HEK293 (cell line): ENCODE results near the gene FRYL.

Experiments used
- CTCF ChIA-PET: fragments of 350-600 bp; formaldehyde crosslinking; extraction: SDS; loops from one replicate; lab custom pipeline; 2021; ENCODE audit warnings: antibody characterized with exemption; lab: Yijun Ruan, JAX
- POLR2A ChIA-PET: fragments of 300-600 bp; formaldehyde crosslinking; extraction: SDS; loops from one replicate; lab custom pipeline; 2020; ENCODE audit warnings: antibody characterized with exemption, inconsistent platforms; lab: Yijun Ruan, JAX
- H3K27ac ChIP-seq: fragments of 200-500 bp; sonication (Bioruptor generic); 2 replicates; pipeline ENCODE4 v1.5.1; 2014; ENCODE audit warnings: low read depth, low read length, control low read depth, inconsistent platforms; ENCODE audit errors: extremely low read depth
- H3K36me3 ChIP-seq, 2 experiments: fragments of 200-500 bp in 1 of 2; sonication (Bioruptor generic) in 1 of 2; 1 replicate in 1 of 2; 2 replicates in 1 of 2; pipeline ENCODE4 v1.5.1; 2014 to 2017; ENCODE audit warnings: inconsistent platforms in 2 of 2, low read length in 2 of 2; ENCODE audit not compliant: control insufficient read depth in 2 of 2, insufficient read depth in 1 of 2
- H3K4me1 ChIP-seq: fragments of 200-500 bp; sonication (Bioruptor generic); 2 replicates; pipeline ENCODE4 v1.5.1; 2014; ENCODE audit warnings: mild to moderate bottlenecking, low read length, inconsistent platforms; ENCODE audit not compliant: control insufficient read depth, insufficient read depth
- H3K4me3 ChIP-seq: 2 replicates; pipeline ENCODE4 v1.5.1; 2011; ENCODE audit warnings: low read depth, mild to moderate bottlenecking, control low read depth, low read length, moderate library complexity
- H3K9me3 ChIP-seq: fragments of 200-500 bp; sonication (Bioruptor generic); 2 replicates; pipeline ENCODE4 v1.5.1; 2014; ENCODE audit warnings: low read depth, low read length, inconsistent platforms; ENCODE audit not compliant: control insufficient read depth, insufficient read depth
- GFI1B ChIP-seq: fragments of 450-650 bp; formaldehyde crosslinking; IDR thresholded peaks from 2 replicates; pipeline ENCODE4 v1.5.1; 2016; ENCODE audit warnings: missing biosample characterization, missing genetic modification characterization
- GLI4 ChIP-seq: fragments of 450-650 bp; formaldehyde crosslinking; IDR thresholded peaks from 2 replicates; pipeline ENCODE4 v1.5.1; 2016; ENCODE audit warnings: missing biosample characterization, missing genetic modification characterization
- KLF1 ChIP-seq: fragments of 450-650 bp; formaldehyde crosslinking; IDR thresholded peaks from 2 replicates; pipeline ENCODE4 v1.5.1; 2016; ENCODE audit warnings: missing biosample characterization, missing genetic modification characterization
- KLF16 ChIP-seq: fragments of 450-650 bp; formaldehyde crosslinking; IDR thresholded peaks from 2 replicates; pipeline ENCODE4 v1.5.1; 2017; ENCODE audit warnings: missing biosample characterization, missing genetic modification characterization
- OVOL3 ChIP-seq: fragments of 450-650 bp; formaldehyde crosslinking; IDR thresholded peaks from 2 replicates; pipeline ENCODE4 v1.5.1; 2016; ENCODE audit warnings: missing biosample characterization, missing genetic modification characterization
- SCRT2 ChIP-seq: fragments of 450-650 bp; formaldehyde crosslinking; IDR thresholded peaks from 2 replicates; pipeline ENCODE4 v1.5.1; 2016; ENCODE audit warnings: missing biosample characterization, missing genetic modification characterization
- SETDB1 ChIP-seq: IDR thresholded peaks from one replicate; pipeline ENCODE4 v1.6.1; 2017; ENCODE audit warnings: mild to moderate bottlenecking, low read length, moderate library complexity, mixed read lengths; ENCODE audit not compliant: insufficient read length
- SP2 ChIP-seq: fragments of 450-650 bp; formaldehyde crosslinking; IDR thresholded peaks from 2 replicates; pipeline ENCODE4 v1.5.1; 2016; ENCODE audit warnings: missing biosample characterization, missing genetic modification characterization
- ZFP41 ChIP-seq: fragments of 450-650 bp; formaldehyde crosslinking; IDR thresholded peaks from 2 replicates; pipeline ENCODE4 v1.5.1; 2016; ENCODE audit warnings: missing biosample characterization, missing genetic modification characterization, borderline replicate concordance
- ZNF133 ChIP-seq: fragments of 450-650 bp; formaldehyde crosslinking; IDR thresholded peaks from 2 replicates; pipeline ENCODE4 v1.5.1; 2016; ENCODE audit warnings: missing biosample characterization, missing genetic modification characterization
- ZNF16 ChIP-seq: fragments of 450-650 bp; formaldehyde crosslinking; IDR thresholded peaks from 2 replicates; pipeline ENCODE4 v1.5.1; 2016; ENCODE audit warnings: low read depth, missing biosample characterization, missing genetic modification characterization
- ZNF24 ChIP-seq: fragments of 450-650 bp; formaldehyde crosslinking; IDR thresholded peaks from 2 replicates; pipeline ENCODE4 v1.5.1; 2016; ENCODE audit warnings: missing biosample characterization, missing genetic modification characterization
- ZNF274 ChIP-seq, 2 experiments: fragments of 200-500 bp in 1 of 2; fragments of 450-650 bp in 1 of 2; sonication (Bioruptor generic) in 1 of 2; formaldehyde crosslinking in 1 of 2; IDR thresholded peaks; 2 replicates each; pipeline versions ENCODE4 v1.5.1 to v1.6.1; 2014 to 2016; ENCODE audit warnings: borderline replicate concordance in 1 of 2, inconsistent platforms in 1 of 2, low read length in 1 of 2, missing biosample characterization in 1 of 2, missing genetic modification characterization in 1 of 2
- ZNF280D ChIP-seq: fragments of 450-650 bp; formaldehyde crosslinking; IDR thresholded peaks from 2 replicates; pipeline ENCODE4 v1.5.1; 2016; ENCODE audit warnings: missing biosample characterization, missing genetic modification characterization
- ZNF580 ChIP-seq: fragments of 450-650 bp; formaldehyde crosslinking; IDR thresholded peaks from 2 replicates; pipeline ENCODE4 v1.5.1; 2016; ENCODE audit warnings: missing biosample characterization, missing genetic modification characterization
- ZNF664 ChIP-seq: fragments of 450-650 bp; formaldehyde crosslinking; IDR thresholded peaks from 2 replicates; pipeline ENCODE4 v1.5.1; 2016; ENCODE audit warnings: missing biosample characterization, missing genetic modification characterization
- ZNF692 ChIP-seq: fragments of 450-650 bp; formaldehyde crosslinking; IDR thresholded peaks from 2 replicates; pipeline ENCODE4 v1.5.1; 2016; ENCODE audit warnings: missing biosample characterization, missing genetic modification characterization
- ZNF704 ChIP-seq: fragments of 450-650 bp; formaldehyde crosslinking; IDR thresholded peaks from 2 replicates; pipeline ENCODE4 v1.5.1; 2016; ENCODE audit warnings: missing biosample characterization, missing genetic modification characterization
- ZNF776 ChIP-seq: fragments of 450-650 bp; formaldehyde crosslinking; IDR thresholded peaks from 2 replicates; pipeline ENCODE4 v1.5.0; 2017; ENCODE audit warnings: missing biosample characterization, missing genetic modification characterization, borderline replicate concordance
- ZNF777 ChIP-seq: fragments of 450-650 bp; formaldehyde crosslinking; IDR thresholded peaks from 2 replicates; pipeline ENCODE4 v1.5.1; 2017; ENCODE audit warnings: missing biosample characterization, missing genetic modification characterization, borderline replicate concordance
- ZNF791 ChIP-seq: fragments of 450-650 bp; formaldehyde crosslinking; IDR thresholded peaks from 2 replicates; pipeline ENCODE4 v1.5.1; 2016; ENCODE audit warnings: missing biosample characterization, missing genetic modification characterization
- ZNF830 ChIP-seq: fragments of 450-650 bp; IDR thresholded peaks from 2 replicates; pipeline ENCODE4 v1.5.0; 2018; ENCODE audit warnings: missing biosample characterization, missing genetic modification characterization, low read depth, mild to moderate bottlenecking, moderate library complexity

Gene FRYL

GRCh38 chr4:48556268-48556667, 223.8 kb downstream of the FRYL start:
- CTCF ChIA-PET: no interaction called here
- peaks cover 0 to 45% of the 10 kb centered on the region in 2 experiments; a peak in 1 of 3 replicates for H3K36me3 ChIP-seq
- POLR2A ChIA-PET: interaction anchor here (0.5 kb wide), 1 partner anchor 62 kb away, joined by 3 read pairs; no protein-coding TSS in a partner anchor

GRCh38 chr4:48554606-48555005, 225.5 kb downstream of the FRYL start:
- ChIA-PET POLR2A (no interaction called here), CTCF (no interaction called here)

More at GRCh38 chr4:48556268-48556667, 223.8 kb downstream of the FRYL start:
- TF ChIP-seq GLI4 (tag by site-specific recombination): no peak
- no peak for TF ChIP-seq ZNF791 (tag by site-specific recombination)
- no peak for TF ChIP-seq GFI1B
- Histone ChIP-seq H3K9me3 (no peaks in the 10 kb centered on the region), H3K4me3 (no peak overlapping the region), H3K27ac (no peak overlapping the region), H3K4me1 (no peaks in the 10 kb centered on the region)

More at GRCh38 chr4:48554606-48555005, 225.5 kb downstream of the FRYL start:
- TF ChIP-seq ZNF704 (no peak), ZNF280D (tag by site-specific recombination) (no peak), ZNF664 (tag by site-specific recombination) (no peak), SCRT2 (tag by site-specific recombination) (no peak), SETDB1 (no peak), ZNF133 (no peak), ZNF16 (tag by site-specific recombination) (no peak), ZNF776 (tag by site-specific recombination) (no peak), GLI4 (tag by site-specific recombination) (no peak), ZNF274 (IDR thresholded peaks at IDR 0.05; ENCODE audit: low read length) (no peak), ZNF274 (tag by site-specific recombination; IDR thresholded peaks at IDR 0.05; ENCODE audit: borderline replicate concordance) (no peak), KLF16 (tag by site-specific recombination) (no peak), KLF1 (tag by site-specific recombination) (no peak), ZNF580 (tag by site-specific recombination) (no peak), OVOL3 (tag by site-specific recombination) (no peak), ZFP41 (tag by site-specific recombination) (no peak), SP2 (tag by site-specific recombination) (no peak), ZNF692 (tag by site-specific recombination) (no peak), ZNF24 (no peak), ZNF830 (tag by site-specific recombination) (no peak), ZNF777 (tag by site-specific recombination) (no peak)
- Histone ChIP-seq H3K4me1 (no peaks in the 10 kb centered on the region), H3K4me3 (no peak overlapping the region), H3K27ac (no peak overlapping the region), H3K36me3 (peaks cover 0 to 50% of the 10 kb centered on the region in 2 experiments; a peak in 1 of 3 replicates), H3K9me3 (no peaks in the 10 kb centered on the region)
